Keratinocyte (primary cell): Measurements from ENCODE around the gene MAP4. TPM values are rescaled to one million over a fixed set of nuclear protein-coding genes. Genes with fewer than 3 reads are reported as not detected.

Source experiments
- DNase-seq: peaks from one replicate; pipeline ENCODE4 v3.0.0-alpha.2; 2011; ENCODE audit warnings: low read depth, missing footprints, low spot score
- FAIRE-seq: peaks from 2 replicates; lab custom pipeline; 2011; peaks lifted over from hg19 to GRCh38; lab: Jason Lieb, UNC
- H2AFZ ChIP-seq: 2 replicates; pipeline ENCODE4 v1.6.0; 2012; ENCODE audit warnings: low read length, control low read depth, inconsistent platforms; ENCODE audit not compliant: control insufficient read depth
- H3K27ac ChIP-seq: 2 replicates; pipeline ENCODE4 v1.5.1; 2011; ENCODE audit warnings: low read length; ENCODE audit not compliant: control insufficient read depth, insufficient read depth
- H3K27me3 ChIP-seq: 3 replicates; pipeline ENCODE4 v1.6.0; 2011; ENCODE audit warnings: low read length; ENCODE audit not compliant: control insufficient read depth, insufficient read depth; ENCODE audit errors: extremely low read depth
- H3K36me3 ChIP-seq, 2 experiments: 2 replicates in 1 of 2; 3 replicates in 1 of 2; pipeline ENCODE4 v1.5.1; 2011; ENCODE audit warnings: low read length in 2 of 2, mild to moderate bottlenecking in 1 of 2; ENCODE audit not compliant: control insufficient read depth in 2 of 2, insufficient read depth in 2 of 2; ENCODE audit errors: extremely low read depth in 1 of 2
- H3K4me1 ChIP-seq: 3 replicates; pipeline ENCODE4 v1.5.1; 2011; ENCODE audit warnings: low read length; ENCODE audit not compliant: control insufficient read depth, insufficient read depth; ENCODE audit errors: extremely low read depth
- H3K4me2 ChIP-seq: 3 replicates; pipeline ENCODE4 v1.6.0; 2011; ENCODE audit warnings: low read depth, low read length; ENCODE audit not compliant: control insufficient read depth, insufficient read depth; ENCODE audit errors: extremely low read depth
- H3K4me3 ChIP-seq, 3 experiments: fragments of 200-600 bp in 1 of 3; sonication (generic) in 1 of 3; 2 replicates in 2 of 3; 3 replicates in 1 of 3; pipeline ENCODE4 v1.5.1; 2011 to 2016; ENCODE audit warnings: low read length in 3 of 3, mild to moderate bottlenecking in 3 of 3, control low read depth in 2 of 3, inconsistent platforms in 1 of 3, low read depth in 1 of 3, mixed read lengths in 1 of 3, mixed run types in 1 of 3, moderate library complexity in 1 of 3; ENCODE audit not compliant: control insufficient read depth in 2 of 3, insufficient read depth in 2 of 3; ENCODE audit errors: extremely low read depth in 1 of 3
- H3K79me2 ChIP-seq: 2 replicates; pipeline ENCODE4 v1.6.0; 2012; ENCODE audit warnings: low read length; ENCODE audit not compliant: control insufficient read depth, insufficient read depth
- H3K9ac ChIP-seq: 3 replicates; pipeline ENCODE4 v1.6.0; 2011; ENCODE audit warnings: low read length; ENCODE audit not compliant: control insufficient read depth, insufficient read depth; ENCODE audit errors: extremely low read depth
- H3K9me1 ChIP-seq: 3 replicates; pipeline ENCODE4 v1.6.0; 2011; ENCODE audit warnings: low read length; ENCODE audit not compliant: control insufficient read depth, insufficient read depth; ENCODE audit errors: extremely low read depth
- H3K9me3 ChIP-seq: 2 replicates; pipeline ENCODE4 v1.5.1; 2012; ENCODE audit warnings: low read depth, low read length; ENCODE audit not compliant: control insufficient read depth
- H4K20me1 ChIP-seq: 3 replicates; pipeline ENCODE4 v1.6.0; 2011; ENCODE audit warnings: low read length; ENCODE audit not compliant: control insufficient read depth, insufficient read depth; ENCODE audit errors: extremely low read depth
- EZH2 ChIP-seq: IDR thresholded peaks from one replicate; pipeline ENCODE4 v1.6.1; 2012; ENCODE audit warnings: inconsistent platforms, mild to moderate bottlenecking, low read length, moderate library complexity
- dilution Hi-C: fragments of 300-500 bp; cut with MboI; formaldehyde crosslinking; loops from one replicate; pipeline ENCODE4 v1.7.0; 2020; ENCODE audit warnings: low sequenced_read_pairs; ENCODE audit not compliant: extremely low pct_ligation_motif_present
- polyA plus RNA-seq, 5 experiments: library from polyadenylated mRNA; depleted of rRNA in 3 of 5; stranded (reverse) in 3 of 5; stranded (forward) in 1 of 5; unstranded in 1 of 5; fragments of >200 nt; gene quantifications; 1 replicate in 1 of 5; 2 replicates in 3 of 5; 3 replicates in 1 of 5; pipeline versions ENCODE4 v1.2.1 to v1.2.3, GENCODE V29; 2011 to 2012; ENCODE audit warnings: missing spikeins in 2 of 5, low read depth in 1 of 5, low replicate concordance in 1 of 5
- TF ChIP-seq, protein P1 (sequence below), 3 experiments: IDR thresholded peaks in 1 of 3; conservative IDR thresholded peaks in 1 of 3; optimal IDR thresholded peaks in 1 of 3; 2 replicates in 2 of 3; 3 replicates in 1 of 3; pipeline versions ENCODE3 to v1.5.1; 2011; ENCODE audit warnings: low read length in 3 of 3, mild to moderate bottlenecking in 3 of 3, moderate library complexity in 2 of 3, control low read depth in 1 of 3, inconsistent platforms in 1 of 3; ENCODE audit not compliant: insufficient read depth in 2 of 3; ENCODE audit errors: extremely low read depth in 1 of 3

The MAP4 gene
- polyA plus RNA-seq, 1 donor (not counting 4 experiments of a cell fraction or from before 2014, with no cell fraction given) = 110 TPM

DNA sequence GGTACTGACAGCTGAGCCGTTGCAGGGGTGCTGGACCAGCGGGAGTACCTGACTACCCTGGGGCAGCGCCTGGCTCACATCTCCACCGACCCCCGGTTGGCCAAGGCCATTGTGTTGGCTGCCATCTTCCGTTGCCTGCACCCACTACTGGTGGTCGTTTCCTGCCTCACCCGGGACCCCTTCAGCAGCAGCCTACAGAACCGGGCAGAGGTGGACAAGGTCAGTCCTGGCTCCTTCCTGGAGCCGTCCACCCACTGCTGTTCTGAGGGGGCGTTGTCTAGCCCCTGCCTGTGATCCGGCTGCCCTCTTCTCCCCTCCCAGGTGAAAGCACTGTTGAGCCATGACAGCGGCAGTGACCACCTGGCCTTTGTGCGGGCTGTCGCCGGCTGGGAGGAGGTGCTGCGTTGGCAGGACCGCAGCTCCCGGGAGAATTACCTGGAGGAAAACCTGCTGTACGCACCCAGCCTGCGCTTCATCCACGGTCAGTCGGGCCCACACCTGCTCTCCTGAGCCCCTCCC lies 167.6 kb downstream of the MAP4 start:
- FAIRE-seq = no peak
- H3K27ac ChIP-seq = no peak overlapping the region
- dilution Hi-C loops = no loop called here
- no peaks in the 10 kb centered on the region for H3K9me3 ChIP-seq
- no peak overlapping the region for H2AFZ ChIP-seq
- no peak for DNase-seq
- H3K79me2 ChIP-seq = no peaks in the 10 kb centered on the region
- no peak overlapping the region for H3K9ac ChIP-seq
- no peaks in the 10 kb centered on the region for H3K9me1 ChIP-seq
- H3K4me1 ChIP-seq = no peaks in the 10 kb centered on the region
- H3K4me2 ChIP-seq = no peak overlapping the region
- peaks cover 23% of the 10 kb centered on the region for H4K20me1 ChIP-seq
- TF ChIP-seq, protein P1, sequence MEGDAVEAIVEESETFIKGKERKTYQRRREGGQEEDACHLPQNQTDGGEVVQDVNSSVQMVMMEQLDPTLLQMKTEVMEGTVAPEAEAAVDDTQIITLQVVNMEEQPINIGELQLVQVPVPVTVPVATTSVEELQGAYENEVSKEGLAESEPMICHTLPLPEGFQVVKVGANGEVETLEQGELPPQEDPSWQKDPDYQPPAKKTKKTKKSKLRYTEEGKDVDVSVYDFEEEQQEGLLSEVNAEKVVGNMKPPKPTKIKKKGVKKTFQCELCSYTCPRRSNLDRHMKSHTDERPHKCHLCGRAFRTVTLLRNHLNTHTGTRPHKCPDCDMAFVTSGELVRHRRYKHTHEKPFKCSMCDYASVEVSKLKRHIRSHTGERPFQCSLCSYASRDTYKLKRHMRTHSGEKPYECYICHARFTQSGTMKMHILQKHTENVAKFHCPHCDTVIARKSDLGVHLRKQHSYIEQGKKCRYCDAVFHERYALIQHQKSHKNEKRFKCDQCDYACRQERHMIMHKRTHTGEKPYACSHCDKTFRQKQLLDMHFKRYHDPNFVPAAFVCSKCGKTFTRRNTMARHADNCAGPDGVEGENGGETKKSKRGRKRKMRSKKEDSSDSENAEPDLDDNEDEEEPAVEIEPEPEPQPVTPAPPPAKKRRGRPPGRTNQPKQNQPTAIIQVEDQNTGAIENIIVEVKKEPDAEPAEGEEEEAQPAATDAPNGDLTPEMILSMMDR (optimal IDR thresholded peaks at IDR 0.05 in 1 of 3, IDR thresholded peaks at IDR 0.05 in 1 of 3, conservative IDR thresholded peaks at IDR 0.05 in 1 of 3; ENCODE audit: extremely low read depth in 1 of 3, insufficient read depth in 2 of 3, low read length in 3 of 3) = no peak
- no peak for TF ChIP-seq EZH2
- H3K4me3 ChIP-seq = no peak overlapping the region
- no peaks in the 10 kb centered on the region for H3K27me3 ChIP-seq
- peaks cover 58 to 70% of the 10 kb centered on the region in 2 experiments for H3K36me3 ChIP-seq

DNA sequence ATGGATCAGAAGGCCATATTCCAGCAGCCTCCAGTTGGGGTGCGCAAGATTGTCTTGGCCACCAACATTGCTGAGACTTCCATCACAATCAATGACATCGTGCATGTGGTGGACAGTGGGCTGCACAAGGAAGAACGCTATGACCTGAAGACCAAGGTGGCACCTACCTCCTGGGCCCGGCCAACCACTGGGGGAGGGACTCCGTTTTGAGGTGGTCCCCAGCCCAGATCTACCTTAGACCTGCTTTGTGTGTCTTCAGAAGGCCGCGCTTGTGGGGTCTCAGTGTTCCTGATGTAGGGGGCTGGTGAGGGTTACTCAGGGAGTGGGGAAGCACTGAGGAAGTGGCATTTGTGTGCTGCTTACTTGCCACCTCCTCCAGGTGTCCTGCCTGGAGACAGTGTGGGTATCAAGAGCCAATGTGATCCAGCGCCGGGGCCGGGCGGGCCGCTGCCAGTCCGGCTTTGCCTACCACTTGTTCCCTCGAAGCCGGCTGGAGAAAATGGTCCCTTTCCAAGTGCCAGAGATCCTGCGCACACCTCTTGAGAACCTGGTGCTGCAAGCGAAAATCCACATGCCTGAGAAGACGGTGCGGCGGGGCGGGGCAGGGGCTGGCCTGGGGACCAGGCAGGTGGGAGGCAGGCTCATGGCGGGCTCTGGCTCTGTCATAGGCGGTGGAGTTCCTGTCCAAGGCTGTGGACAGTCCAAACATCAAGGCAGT lies 168.3 kb downstream of the MAP4 start:
- FAIRE-seq (no peak), DNase-seq (no peak)
- Histone ChIP-seq H4K20me1 (peaks cover 23% of the 10 kb centered on the region), H3K4me1 (no peaks in the 10 kb centered on the region), H3K4me2 (no peak overlapping the region), H3K4me3 (no peak overlapping the region), H3K27me3 (no peaks in the 10 kb centered on the region), H2AFZ (no peak overlapping the region), H3K9me3 (no peaks in the 10 kb centered on the region), H3K27ac (no peak overlapping the region), H3K79me2 (no peaks in the 10 kb centered on the region), H3K9ac (no peak overlapping the region), H3K36me3 (peaks cover 60 to 72% of the 10 kb centered on the region in 2 experiments), H3K9me1 (no peaks in the 10 kb centered on the region)
- TF ChIP-seq EZH2 = no peak
- TF ChIP-seq, protein P1 (optimal IDR thresholded peaks at IDR 0.05 in 1 of 3, IDR thresholded peaks at IDR 0.05 in 1 of 3, conservative IDR thresholded peaks at IDR 0.05 in 1 of 3; ENCODE audit: extremely low read depth in 1 of 3, insufficient read depth in 2 of 3, low read length in 3 of 3) = no peak
- dilution Hi-C loops = no loop called here
